Left cardiac atrium (tissue), 4 donors: ENCODE data around the gene ATP6V0E1. TPM values are rescaled to one million over a fixed set of nuclear protein-coding genes. Genes with fewer than 3 reads are reported as not detected.

Experiments used
- ATAC-seq, 2 donors: fragments of 200-7000 bp; cut with Tn5 transposase; one replicate each; pipeline ENCODE4 v1.9.1; 2020; ENCODE audit warnings: mild to moderate bottlenecking in 2 of 2, moderate library complexity in 2 of 2
- DNase-seq: peaks from one replicate; pipeline ENCODE4 v3.0.0-alpha.2; 2020
- intact Hi-C, 2 donors: fragments of 100-400 bp; cut with DNase I; formaldehyde crosslinking; loops; one replicate each; pipeline versions ENCODE4 v1.14.1 to v1.15.1; 2022 to 2023
- total RNA-seq, 2 donors: library from RNA; stranded (reverse); fragmentation: NEBNext Ultra II Directional; extraction: Animal tissue kit (Norgen Biotek cat#: 25700); gene quantifications; one replicate each; pipeline ENCODE4 v1.2.1, GENCODE V29; 2021
- donor health status: DM: no; HTN: yes; CAD: no.
- donor health status: DM: no; HTN: yes; CAD: no; lungs with severe emphysema.
- donor health status: DM: yes; HTN: yes; CAD: no.
- donor health status: Dilated cardiomyopathy.

The ATP6V0E1 gene
- total RNA-seq, 2 donors from 2014 or later, result 204 to 208 TPM

- intact Hi-C loops, result no loop called here
- ATAC-seq (no peak), DNase-seq (no peak)
Measured at GRCh38 chr5:172952034-172952511, 31.5 kb upstream of the ATP6V0E1 start.

- DNase-seq (no peak), ATAC-seq (peak in 1 of 2 donors; percentile 61)
- intact Hi-C loops, result no loop called here
Measured at GRCh38 chr5:172953776-172954675, 29.5 kb upstream of the ATP6V0E1 start.

- intact Hi-C loops, result no loop called here
- ATAC-seq (no peak), DNase-seq (no peak)
Measured at GRCh38 chr5:172954751-172955159, 28.8 kb upstream of the ATP6V0E1 start.

- ATAC-seq, result no peak
Measured at GRCh38 chr5:172956228-172956627, 27.3 kb upstream of the ATP6V0E1 start.

GRCh38 chr5:172956936-172957335, 26.6 kb upstream of the ATP6V0E1 start:
- no peak for ATAC-seq
- intact Hi-C loops, result no loop called here

More at GRCh38 chr5:172956228-172956627, 27.3 kb upstream of the ATP6V0E1 start:
- no peak for DNase-seq
- intact Hi-C loops, result no loop called here

GRCh38 chr5:172957458-172957857, 26.1 kb upstream of the ATP6V0E1 start:
- ATAC-seq (no peak), DNase-seq (no peak)
- intact Hi-C loops, result no loop called here

More at GRCh38 chr5:172956936-172957335, 26.6 kb upstream of the ATP6V0E1 start:
- no peak for DNase-seq

- intact Hi-C loops, result no loop called here
- peak; percentile 89 to 90 for ATAC-seq
Measured at GRCh38 chr5:172958331-172959046, 25.1 kb upstream of the ATP6V0E1 start.

GRCh38 chr5:172959824-172960799, 23.5 kb upstream of the ATP6V0E1 start:
- intact Hi-C loops, result no loop called here
- no peak for ATAC-seq

More at GRCh38 chr5:172958331-172959046, 25.1 kb upstream of the ATP6V0E1 start:
- DNase-seq, result peak; percentile 77

GRCh38 chr5:172969921-172970320, 13.7 kb upstream of the ATP6V0E1 start:
- intact Hi-C loops, result no loop called here
- ATAC-seq (no peak), DNase-seq (no peak)

More at GRCh38 chr5:172959824-172960799, 23.5 kb upstream of the ATP6V0E1 start:
- DNase-seq, result no peak

GRCh38 chr5:172971482-172971881, 12.1 kb upstream of the ATP6V0E1 start:
- no peak for DNase-seq
- ATAC-seq, result no peak
- intact Hi-C loops, result no loop called here

- intact Hi-C loops, result no loop called here
- ATAC-seq (no peak), DNase-seq (no peak)
Measured at GRCh38 chr5:172972552-172972951, 11.0 kb upstream of the ATP6V0E1 start.

- intact Hi-C loops, result no loop called here
- ATAC-seq, result peak; percentile 23 to 38
- DNase-seq, result no peak
Measured at GRCh38 chr5:172973127-172973916, 10.2 kb upstream of the ATP6V0E1 start.

GRCh38 chr5:172973931-172974330, 9.6 kb upstream of the ATP6V0E1 start:
- no peak for ATAC-seq
- intact Hi-C loops, result no loop called here
- DNase-seq, result no peak

GRCh38 chr5:172975289-172975688, 8.3 kb upstream of the ATP6V0E1 start:
- intact Hi-C loops, result no loop called here
- no peak for DNase-seq
- ATAC-seq, result no peak

GRCh38 chr5:172979778-172980177, 3.8 kb upstream of the ATP6V0E1 start:
- intact Hi-C loops, result loop anchor here (2.0 to 10.0 kb wide), 3 partner anchors 165 to 305 kb away; partner anchors contain the start of gene BNIP1 (in 2 of the 2)
- ATAC-seq (no peak), DNase-seq (no peak)

GRCh38 chr5:172981931-172982330, 1.6 kb upstream of the ATP6V0E1 start:
- DNase-seq, result no peak
- intact Hi-C loops, result loop anchor here (10.0 kb wide), 2 partner anchors 163 to 303 kb away; partner anchors contain the start of gene BNIP1 (in 2 of the 2)
- no peak for ATAC-seq

- intact Hi-C loops, result loop anchor here (10.0 kb wide), 2 partner anchors 160 to 300 kb away; partner anchors contain the start of gene BNIP1 (in 2 of the 2)
- DNase-seq, result peak; percentile 78
- ATAC-seq, result peak; percentile 69 to 75
Measured at GRCh38 chr5:172984244-172984953, 828 bp downstream of the ATP6V0E1 start.
